GM18951 (cell line): ENCODE measurements around the gene TCF7L2.

Source experiments
- POLR2A ChIP-seq: IDR thresholded peaks from 4 replicates; pipeline ENCODE4 v1.6.1; 2011; ENCODE audit warnings: mild to moderate bottlenecking; ENCODE audit not compliant: insufficient read length, insufficient read depth; ENCODE audit errors: extremely low read depth
- in situ Hi-C: fragments of 300-500 bp; cut with MboI; formaldehyde crosslinking; loops from one replicate; pipeline ENCODE4 v1.12.0; 2022; ENCODE audit warnings: low sequenced_read_pairs, mixed read lengths, inconsistent platforms; ENCODE audit not compliant: unreplicated experiment

TCF7L2 gene

GRCh38 chr10:113071446-113071845 is 121.4 kb downstream of the TCF7L2 start:
- no peak for TF ChIP-seq POLR2A
- in situ Hi-C loops: no loop called here

GRCh38 chr10:113073549-113074189 is 123.6 kb downstream of the TCF7L2 start:
- in situ Hi-C loops: no loop called here
- no peak for TF ChIP-seq POLR2A

- no peak for TF ChIP-seq POLR2A
- in situ Hi-C loops: no loop called here
These were observed 126.9 kb downstream of the TCF7L2 start for GRCh38 chr10:113076949-113077348.

GRCh38 chr10:113078282-113078907 is 128.3 kb downstream of the TCF7L2 start:
- in situ Hi-C loops: no loop called here
- TF ChIP-seq POLR2A: no peak

GRCh38 chr10:113080061-113080924 is 130.2 kb downstream of the TCF7L2 start:
- in situ Hi-C loops: no loop called here
- no peak for TF ChIP-seq POLR2A

- no peak for TF ChIP-seq POLR2A
- in situ Hi-C loops: no loop called here
These were observed 130.8 kb downstream of the TCF7L2 start for GRCh38 chr10:113080925-113081229.

- no peak for TF ChIP-seq POLR2A
- in situ Hi-C loops: no loop called here
These were observed 134.0 kb downstream of the TCF7L2 start for GRCh38 chr10:113084031-113084430.

- in situ Hi-C loops: no loop called here
- no peak for TF ChIP-seq POLR2A
These were observed 135.7 kb downstream of the TCF7L2 start for GRCh38 chr10:113085776-113086175.

GRCh38 chr10:113086282-113086681 is 136.2 kb downstream of the TCF7L2 start:
- in situ Hi-C loops: no loop called here

GRCh38 chr10:113087165-113088029 is 137.3 kb downstream of the TCF7L2 start:
- TF ChIP-seq POLR2A: no peak
- in situ Hi-C loops: no loop called here

More at GRCh38 chr10:113086282-113086681, 136.2 kb downstream of the TCF7L2 start:
- TF ChIP-seq POLR2A: no peak

- TF ChIP-seq POLR2A: no peak
- in situ Hi-C loops: no loop called here
These were observed 138.1 kb downstream of the TCF7L2 start for GRCh38 chr10:113088194-113088593.

GRCh38 chr10:113089551-113089950 is 139.5 kb downstream of the TCF7L2 start:
- no peak for TF ChIP-seq POLR2A
- in situ Hi-C loops: no loop called here

- TF ChIP-seq POLR2A: no peak
- in situ Hi-C loops: no loop called here
These were observed 141.9 kb downstream of the TCF7L2 start for GRCh38 chr10:113091920-113092319.
